ENCODE results near the gene ZCCHC9.

DNA sequence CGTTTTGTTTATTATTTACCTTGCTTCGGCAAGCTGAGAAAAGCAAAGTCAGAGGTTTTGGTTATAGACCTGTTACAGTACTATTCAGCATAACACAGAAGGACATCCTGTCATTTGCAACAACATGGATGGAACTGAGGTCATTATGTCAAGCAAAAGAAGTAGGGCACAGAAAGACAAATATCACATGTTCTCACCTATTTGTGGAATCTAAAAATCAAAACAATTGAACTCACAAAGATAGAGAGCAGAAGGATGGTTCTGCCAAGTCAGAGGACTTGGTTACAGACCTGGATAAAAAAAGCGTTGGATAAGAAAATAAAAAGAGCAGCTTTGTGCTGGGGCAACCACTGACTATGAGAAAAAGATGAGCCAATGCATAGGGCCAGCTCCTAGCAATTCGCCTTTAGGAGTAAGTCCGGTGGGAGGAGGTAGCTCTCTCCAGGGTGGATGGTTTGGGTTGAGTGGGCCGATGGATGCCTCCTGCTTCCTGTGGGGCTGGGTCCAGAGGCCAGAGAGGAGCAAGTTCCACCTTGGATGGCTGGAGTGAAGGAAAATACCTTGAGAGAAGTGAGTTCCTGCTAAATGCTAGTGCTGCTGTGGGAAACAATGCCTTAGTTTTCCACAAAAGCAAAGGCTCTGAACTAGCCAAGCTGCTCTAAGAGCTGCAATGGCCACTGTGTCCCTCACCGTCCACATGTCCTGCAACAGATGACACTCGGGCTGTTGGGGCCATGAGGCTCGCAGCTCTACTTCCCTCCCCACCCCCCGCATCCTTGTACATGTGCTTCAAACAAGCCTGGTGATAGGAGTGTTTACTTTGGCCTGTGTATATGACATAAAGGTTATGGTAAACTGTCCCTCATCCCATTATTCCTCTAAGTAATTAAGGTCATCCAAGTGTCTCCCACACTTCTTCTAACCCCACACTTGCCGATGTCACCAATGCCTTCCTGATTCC lies 54.2 kb downstream of the ZCCHC9 start:
- no peak for TF ChIP-seq POLR2AphosphoS5 (IDR thresholded peaks at IDR 0.05)
- TF ChIP-seq, protein P1, sequence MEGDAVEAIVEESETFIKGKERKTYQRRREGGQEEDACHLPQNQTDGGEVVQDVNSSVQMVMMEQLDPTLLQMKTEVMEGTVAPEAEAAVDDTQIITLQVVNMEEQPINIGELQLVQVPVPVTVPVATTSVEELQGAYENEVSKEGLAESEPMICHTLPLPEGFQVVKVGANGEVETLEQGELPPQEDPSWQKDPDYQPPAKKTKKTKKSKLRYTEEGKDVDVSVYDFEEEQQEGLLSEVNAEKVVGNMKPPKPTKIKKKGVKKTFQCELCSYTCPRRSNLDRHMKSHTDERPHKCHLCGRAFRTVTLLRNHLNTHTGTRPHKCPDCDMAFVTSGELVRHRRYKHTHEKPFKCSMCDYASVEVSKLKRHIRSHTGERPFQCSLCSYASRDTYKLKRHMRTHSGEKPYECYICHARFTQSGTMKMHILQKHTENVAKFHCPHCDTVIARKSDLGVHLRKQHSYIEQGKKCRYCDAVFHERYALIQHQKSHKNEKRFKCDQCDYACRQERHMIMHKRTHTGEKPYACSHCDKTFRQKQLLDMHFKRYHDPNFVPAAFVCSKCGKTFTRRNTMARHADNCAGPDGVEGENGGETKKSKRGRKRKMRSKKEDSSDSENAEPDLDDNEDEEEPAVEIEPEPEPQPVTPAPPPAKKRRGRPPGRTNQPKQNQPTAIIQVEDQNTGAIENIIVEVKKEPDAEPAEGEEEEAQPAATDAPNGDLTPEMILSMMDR (IDR thresholded peaks at IDR 0.05) = no peak
- no peak for TF ChIP-seq POLR2A (IDR thresholded peaks at IDR 0.05)

All from prostate gland (tissue), 2 donors.